GM18499 (cell line): ENCODE measurements around the gene DMTF1.
"Not testable (repeated sequence)": the region's sequence is repeated elsewhere in the genome, so short reads cannot be mapped to it uniquely, and the experiment has no call there.

Source experiments
- ATAC-seq: cut with Tn5 transposase; IDR thresholded peaks from one replicate; pipeline ENCODE4 v1.9.1; 2021; ENCODE audit warnings: moderate number of reproducible peaks; ENCODE audit not compliant: insufficient read depth, unreplicated experiment

The DMTF1 gene

DNA sequence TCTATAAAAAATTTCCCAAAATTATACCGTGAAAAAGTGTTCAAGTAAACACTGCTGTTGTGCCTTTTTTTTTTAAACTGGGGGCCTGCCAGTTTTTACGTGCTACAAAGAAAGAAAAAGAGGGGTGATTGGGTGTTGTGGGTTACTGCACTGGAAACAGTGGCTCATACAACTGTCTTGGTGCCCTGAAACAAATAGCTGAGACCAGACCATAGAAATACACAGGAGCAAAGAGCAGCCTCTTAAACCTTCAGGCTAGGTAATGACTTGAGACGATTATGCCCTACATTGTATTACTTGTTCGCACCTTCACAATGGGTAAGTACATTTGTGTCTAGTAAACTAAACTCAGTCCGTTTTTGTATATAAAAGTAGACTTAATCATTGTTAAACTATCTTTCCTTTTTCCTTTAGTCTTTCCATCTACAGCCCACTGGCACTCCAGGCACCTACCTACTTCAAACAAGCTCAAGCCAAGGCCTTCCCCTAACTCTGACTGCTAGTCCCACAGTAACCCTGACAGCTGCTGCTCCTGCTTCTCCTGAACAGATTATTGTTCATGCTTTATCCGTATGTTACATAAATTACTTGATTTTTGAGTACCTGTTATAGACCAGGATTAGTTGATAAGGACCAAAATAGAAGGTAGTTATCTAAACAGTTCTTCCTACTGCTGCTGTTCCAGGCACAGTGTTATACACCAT lies 40.7 kb downstream of the DMTF1 start:
- no peak for ATAC-seq

DNA sequence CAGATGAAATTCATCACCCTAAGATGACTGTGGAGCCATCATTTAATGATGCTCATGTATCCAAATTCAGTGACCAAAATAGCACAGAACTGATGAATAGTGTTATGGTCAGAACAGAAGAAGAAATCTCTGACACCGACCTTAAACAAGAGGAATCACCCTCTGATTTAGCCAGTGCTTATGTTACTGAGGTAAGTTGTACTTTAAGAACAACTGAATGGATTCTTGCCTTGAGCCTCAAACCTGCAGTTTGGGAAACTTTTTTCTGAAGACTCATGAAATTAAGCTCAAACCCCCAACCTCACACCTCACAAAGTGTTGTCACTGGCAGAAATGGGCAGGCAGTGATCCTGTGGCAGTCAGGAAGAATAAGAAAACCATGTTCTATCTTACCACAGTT lies 41.7 kb downstream of the DMTF1 start:
- no peak for ATAC-seq

DNA sequence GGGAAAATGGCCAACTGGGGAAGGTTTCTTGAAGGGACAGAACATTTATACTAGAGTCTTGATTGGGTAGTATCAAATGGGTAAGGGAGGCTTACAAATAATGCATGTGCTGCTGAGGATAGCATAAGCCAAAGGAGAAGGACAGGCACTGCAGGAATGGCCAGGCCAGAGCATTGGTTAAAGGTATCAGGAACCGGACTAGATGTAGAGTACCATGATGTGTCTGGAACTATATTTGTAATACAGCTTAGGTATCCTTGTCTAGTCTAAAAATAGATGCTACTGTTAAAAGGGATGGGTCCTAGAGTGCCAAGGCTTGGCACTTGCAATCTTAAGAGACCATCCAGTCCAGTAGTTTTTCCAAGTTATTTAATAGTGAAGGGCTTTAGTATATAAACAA lies 47.0 kb downstream of the DMTF1 start:
- ATAC-seq, result no peak

DNA sequence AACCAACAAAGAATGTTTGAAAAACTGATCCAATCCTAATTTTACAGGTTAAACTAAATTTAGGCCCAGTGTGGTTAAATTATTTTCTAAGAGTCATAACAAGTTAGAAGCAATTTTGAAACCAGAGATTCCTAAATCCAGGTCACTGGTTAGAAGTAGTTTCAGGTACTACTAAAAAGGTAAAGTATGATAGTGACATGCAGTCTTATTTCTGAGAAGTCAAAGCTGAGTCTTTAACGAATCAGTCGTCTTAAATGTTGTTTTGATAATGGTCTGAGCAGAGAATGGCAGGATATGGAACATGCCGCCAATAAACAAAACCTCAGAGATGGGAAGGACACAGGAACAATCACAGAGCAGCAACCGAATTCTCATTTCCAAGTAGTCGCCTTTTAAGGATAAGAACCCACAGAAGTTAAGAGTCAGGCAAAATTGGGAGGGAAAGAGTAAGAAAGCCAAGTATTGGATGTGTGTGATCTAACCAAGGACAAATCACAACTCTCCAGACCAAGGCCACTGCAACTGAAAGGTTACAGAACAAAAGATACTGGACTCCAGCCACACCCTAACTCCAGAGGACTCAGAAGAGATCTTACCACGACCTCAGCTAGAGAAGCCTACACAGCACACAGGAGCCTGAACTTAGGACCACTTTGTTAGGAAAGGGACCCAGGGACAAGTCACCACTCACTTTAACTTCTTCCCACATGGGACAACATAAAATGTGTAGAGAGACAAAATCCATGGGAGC lies 47.6 kb downstream of the DMTF1 start:
- no peak for ATAC-seq

GRCh38 chr7:87202208-87202607 lies 50.0 kb downstream of the DMTF1 start:
- ATAC-seq, result no peak

GRCh38 chr7:87202705-87203104 lies 50.5 kb downstream of the DMTF1 start:
- ATAC-seq, result no peak

DNA sequence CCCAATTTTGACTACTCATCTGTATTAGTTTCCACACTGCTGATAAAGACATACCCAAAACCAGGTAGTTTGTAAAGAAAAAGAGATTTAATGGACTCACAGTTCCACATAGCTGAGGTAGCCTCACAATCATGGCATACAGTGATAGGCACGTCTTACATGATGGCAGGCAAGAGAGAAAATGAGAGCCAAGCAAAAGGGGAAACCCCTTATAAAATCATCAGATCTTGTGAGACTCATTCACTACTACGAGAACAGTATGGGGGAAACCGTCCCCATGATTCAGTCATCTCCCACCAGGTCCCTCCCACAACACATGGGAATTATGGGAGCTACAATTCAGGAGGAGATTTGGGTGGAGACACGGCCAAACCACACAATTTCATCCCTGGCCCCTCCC lies 51.7 kb downstream of the DMTF1 start:
- not testable (repeated sequence) for ATAC-seq

- ATAC-seq, result no peak
These were observed 52.7 kb downstream of the DMTF1 start for GRCh38 chr7:87204933-87205332.

- not testable (repeated sequence) for ATAC-seq
These were observed 53.4 kb downstream of the DMTF1 start for GRCh38 chr7:87205701-87206100.

DNA sequence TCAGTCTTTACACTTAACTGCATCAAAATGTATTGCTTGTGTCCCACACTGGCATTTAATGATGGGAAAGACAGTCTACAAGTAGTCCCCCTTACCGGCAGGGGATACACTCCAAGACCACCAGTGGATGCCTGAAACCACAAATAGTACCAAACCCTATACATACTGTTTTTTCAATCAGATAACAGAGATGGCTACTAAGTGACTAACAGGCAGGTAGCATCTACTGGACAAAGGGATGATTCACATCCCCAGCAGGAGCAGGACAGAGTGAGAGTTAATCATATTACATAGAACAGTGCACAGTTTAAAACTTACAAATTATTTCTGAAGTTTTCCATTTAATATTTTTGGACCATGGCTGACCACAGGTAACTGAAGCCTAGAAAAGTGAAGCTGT lies 54.1 kb downstream of the DMTF1 start:
- no peak for ATAC-seq

GRCh38 chr7:87209295-87209924 lies 57.2 kb downstream of the DMTF1 start:
- ATAC-seq, result no peak

DNA sequence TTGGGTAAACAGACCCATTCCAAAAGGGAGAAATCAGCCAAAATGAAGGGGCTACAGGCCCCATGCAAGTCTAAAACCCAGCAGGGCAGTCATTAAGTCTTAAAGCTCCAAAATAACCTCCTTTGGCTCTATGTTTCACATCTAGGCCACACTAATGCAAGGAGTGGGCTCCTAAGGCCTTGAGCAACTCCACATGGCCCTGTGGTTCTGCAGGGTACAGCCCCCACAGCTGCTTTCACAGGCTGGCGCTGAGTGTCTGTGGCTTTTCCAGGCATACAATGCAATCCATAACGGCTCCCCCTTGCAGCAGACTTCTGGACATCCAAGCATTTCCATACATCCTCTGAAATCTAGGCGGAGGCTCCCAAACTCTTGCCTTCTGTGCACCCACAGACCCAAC lies 58.3 kb downstream of the DMTF1 start:
- no peak for ATAC-seq

DNA sequence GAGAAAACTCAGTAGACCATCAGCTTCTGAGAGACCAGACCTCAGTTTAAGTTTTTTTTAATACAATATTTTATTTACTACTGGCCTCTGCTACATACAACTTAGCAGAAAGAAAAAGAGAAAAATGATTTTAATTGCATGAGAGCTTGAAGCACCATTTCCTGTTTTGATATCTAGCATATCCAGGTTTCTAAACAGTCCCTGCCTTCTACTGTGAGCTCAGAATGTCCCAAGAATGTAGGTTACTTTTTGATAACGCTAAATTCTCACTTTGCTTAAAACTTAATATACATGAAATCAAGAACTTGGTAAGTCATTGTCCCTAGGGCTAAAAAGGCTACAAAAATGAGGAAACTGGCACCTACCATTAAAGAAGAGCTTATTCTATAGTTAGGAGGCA lies 60.2 kb downstream of the DMTF1 start:
- ATAC-seq, result no peak

DNA sequence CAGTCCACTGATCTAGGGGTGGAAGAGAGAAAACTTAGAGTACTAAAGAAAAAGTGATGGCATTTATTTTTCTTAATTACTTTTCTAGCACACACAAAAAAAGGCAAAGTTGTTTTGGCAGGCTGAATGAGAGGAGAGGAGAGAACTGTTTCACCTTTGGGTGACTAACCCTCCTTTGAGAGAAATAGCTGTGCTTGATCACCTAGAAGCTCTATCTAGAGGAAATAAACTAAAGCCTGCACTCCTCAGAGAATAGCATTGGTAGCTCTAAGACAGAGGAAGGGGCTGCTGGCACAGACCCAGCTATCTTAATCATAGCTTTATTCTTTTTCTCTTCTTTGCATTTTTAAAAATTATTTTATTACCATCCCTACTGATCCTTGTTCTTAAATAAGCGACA lies 61.0 kb downstream of the DMTF1 start:
- no peak for ATAC-seq

DNA sequence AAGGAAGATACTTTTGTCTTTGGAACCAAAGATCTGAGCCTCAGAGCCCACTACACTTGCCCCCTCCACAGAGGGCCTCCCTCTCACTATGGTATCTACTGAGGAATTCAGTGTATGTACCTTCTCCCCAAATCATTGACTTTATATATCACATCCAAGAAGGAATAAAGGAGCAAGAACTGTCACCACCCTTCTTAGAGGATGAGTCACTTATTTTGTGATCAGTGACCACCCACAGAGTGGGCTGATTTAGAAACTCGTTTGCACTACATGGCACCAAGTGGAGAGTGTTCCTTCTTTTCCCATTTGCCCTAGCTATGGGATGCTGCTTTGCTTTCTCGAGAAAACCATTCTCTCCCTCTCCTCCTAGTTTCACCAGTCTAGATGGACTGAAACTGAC lies 61.6 kb downstream of the DMTF1 start:
- ATAC-seq, result no peak

DNA sequence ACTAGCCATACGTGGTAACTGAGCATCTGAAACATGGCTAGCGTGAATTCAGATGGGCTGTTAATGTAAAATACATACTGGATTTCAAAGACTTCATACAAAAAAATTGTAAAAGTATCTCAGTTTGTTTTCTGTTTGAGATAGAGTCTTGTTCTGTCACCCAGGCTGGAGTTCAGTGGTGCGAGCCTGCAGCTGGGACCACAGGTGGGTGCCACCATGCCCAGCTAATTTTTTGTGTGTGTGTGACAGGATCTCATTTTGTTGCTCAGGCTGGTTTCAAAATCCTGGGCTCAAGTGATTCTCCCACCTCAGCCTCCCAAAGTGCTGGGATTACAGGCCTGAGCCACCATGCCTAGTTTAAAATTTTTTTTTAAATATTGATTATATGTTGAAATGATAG lies 62.8 kb downstream of the DMTF1 start:
- ATAC-seq, result no peak

GRCh38 chr7:87216701-87217508 lies 64.7 kb downstream of the DMTF1 start:
- peak; percentile 52 for ATAC-seq

DNA sequence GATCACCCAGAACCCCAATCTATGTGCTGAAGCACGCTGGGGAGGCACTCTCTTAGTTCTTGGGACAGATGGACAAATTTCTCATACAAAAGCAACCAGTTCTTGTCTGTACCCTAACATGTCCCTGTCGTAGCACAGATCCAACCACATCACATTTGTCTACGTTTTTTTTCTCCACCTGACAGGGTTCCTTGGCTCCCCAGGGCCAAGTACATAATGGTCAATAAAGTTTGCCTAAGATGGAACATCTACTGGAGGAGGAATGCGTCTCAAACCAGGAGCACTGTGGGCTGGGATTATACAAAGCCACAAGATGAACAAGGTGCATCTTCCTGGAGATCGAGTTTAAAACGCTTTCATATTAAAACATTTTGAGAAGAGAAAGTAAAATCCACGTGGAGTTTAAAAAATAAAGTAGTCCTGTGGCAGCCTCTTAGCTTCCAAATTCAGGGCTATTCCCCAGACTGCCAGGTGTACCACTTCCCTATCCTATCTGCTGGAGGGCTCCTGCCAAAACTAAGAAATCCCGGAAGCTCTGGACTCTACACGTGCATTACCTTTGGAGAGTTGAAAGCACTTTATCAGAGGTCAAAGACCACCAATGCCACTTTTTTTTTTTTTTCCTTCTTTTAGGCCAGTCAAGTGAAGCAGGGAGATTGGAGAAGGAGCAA lies 65.9 kb downstream of the DMTF1 start:
- no peak for ATAC-seq

GRCh38 chr7:87218796-87219544 lies 66.7 kb downstream of the DMTF1 start:
- no peak for ATAC-seq
